ENCODE results near the gene RSPH6A. TPM values are rescaled to one million over a fixed set of nuclear protein-coding genes. Genes with fewer than 3 reads are reported as not detected.

The RSPH6A gene
- total and polyA plus RNA-seq, 2 experiments from 2014 or later, result not detected

DNA sequence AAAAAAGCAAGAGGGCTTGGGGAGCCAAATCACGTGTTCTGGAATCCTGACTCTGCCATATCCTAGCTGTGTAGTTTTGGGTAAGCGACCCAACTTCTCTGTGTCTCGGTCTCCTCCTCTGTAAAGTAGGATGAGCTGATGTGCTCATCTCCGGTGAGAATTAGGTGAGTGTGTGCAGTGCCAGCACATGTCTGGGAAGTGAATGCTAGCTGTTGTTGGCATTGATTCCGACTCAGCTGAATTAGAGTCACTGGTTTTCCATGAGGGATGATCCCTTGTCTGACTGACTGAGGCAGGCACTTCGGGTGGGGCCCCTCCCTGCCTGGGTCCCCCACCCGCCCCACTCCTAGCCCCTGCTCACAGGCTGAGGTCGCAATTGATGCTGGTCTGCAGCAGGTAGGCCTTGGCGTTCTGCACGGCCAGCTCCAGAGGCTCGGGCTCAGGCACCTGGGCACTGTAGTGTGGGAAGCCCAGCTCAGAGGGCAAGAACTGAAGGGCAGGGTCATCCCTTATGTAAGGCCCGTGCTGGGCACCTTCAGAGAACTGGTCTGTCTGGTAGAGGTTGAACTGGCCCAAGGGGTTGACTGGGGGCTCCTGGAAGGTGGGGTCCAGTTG is 835 bp downstream of the RSPH6A start:
- H3K4me2 ChIP-seq, result peak overlapping the region; percentile 86

DNA sequence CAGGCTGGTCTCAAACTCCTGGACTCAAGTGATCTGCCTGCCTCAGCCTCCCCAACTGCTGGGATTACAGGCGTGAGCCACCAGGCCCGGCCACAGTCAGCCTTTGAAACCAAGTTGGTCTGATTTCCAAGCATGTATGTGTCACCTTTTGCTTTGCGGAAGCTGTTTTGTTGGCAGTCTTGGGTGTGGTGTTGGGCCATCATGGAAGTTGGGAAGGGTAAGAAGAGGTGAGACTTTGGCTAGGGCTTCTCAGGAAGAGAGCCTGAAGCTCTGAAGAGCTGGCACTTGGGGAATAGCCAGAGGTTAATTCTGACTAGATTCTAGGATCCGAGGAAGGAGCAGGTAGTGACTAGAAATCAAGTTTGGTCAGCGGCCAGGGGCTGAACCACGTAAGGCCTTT is 2.8 kb downstream of the RSPH6A start:
- Histone ChIP-seq H3K79me2 (no peaks in the 10 kb centered on the region), H3K4me3 (no peak overlapping the region), H3K36me3 (replicated peaks; ENCODE audit: insufficient read depth, low read depth) (no peaks in the 10 kb centered on the region), H3K9me3 (ENCODE audit: low read depth) (no peaks in the 10 kb centered on the region), H3K27ac (no peak overlapping the region), H3K4me2 (no peak overlapping the region), H3K9me2 (replicated peaks; ENCODE audit: insufficient read depth) (no peaks in the 10 kb centered on the region), H4K20me1 (ENCODE audit: insufficient read depth, poor library complexity, severe bottlenecking) (no peaks in the 10 kb centered on the region), H2AFZ (no peak overlapping the region), H3K4me1 (ENCODE audit: insufficient read depth) (peaks cover 7% of the 10 kb centered on the region), H3K27me3 (no peaks in the 10 kb centered on the region)
- 88% methylated on average over 6 of the region's 6 CpGs for WGBS (ENCODE audit: low lambda C conversion rate, missing lambda C conversion rate)
- TF ChIP-seq EZH2phosphoT487 (IDR thresholded peaks at IDR 0.05; ENCODE audit: low read depth, severe bottlenecking, unreplicated experiment) (no peak), EZH2 (IDR thresholded peaks at IDR 0.05; ENCODE audit: borderline replicate concordance) (no peak)
- TF ChIP-seq, protein P1, sequence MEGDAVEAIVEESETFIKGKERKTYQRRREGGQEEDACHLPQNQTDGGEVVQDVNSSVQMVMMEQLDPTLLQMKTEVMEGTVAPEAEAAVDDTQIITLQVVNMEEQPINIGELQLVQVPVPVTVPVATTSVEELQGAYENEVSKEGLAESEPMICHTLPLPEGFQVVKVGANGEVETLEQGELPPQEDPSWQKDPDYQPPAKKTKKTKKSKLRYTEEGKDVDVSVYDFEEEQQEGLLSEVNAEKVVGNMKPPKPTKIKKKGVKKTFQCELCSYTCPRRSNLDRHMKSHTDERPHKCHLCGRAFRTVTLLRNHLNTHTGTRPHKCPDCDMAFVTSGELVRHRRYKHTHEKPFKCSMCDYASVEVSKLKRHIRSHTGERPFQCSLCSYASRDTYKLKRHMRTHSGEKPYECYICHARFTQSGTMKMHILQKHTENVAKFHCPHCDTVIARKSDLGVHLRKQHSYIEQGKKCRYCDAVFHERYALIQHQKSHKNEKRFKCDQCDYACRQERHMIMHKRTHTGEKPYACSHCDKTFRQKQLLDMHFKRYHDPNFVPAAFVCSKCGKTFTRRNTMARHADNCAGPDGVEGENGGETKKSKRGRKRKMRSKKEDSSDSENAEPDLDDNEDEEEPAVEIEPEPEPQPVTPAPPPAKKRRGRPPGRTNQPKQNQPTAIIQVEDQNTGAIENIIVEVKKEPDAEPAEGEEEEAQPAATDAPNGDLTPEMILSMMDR (IDR thresholded peaks at IDR 0.05; ENCODE audit: poor library complexity), result no peak
- no peak for DNase-seq (ENCODE audit: low spot score)

More for the DNA sequence above, 835 bp downstream of the RSPH6A start:
- Histone ChIP-seq H3K27me3 (no peaks in the 10 kb centered on the region), H3K79me2 (no peaks in the 10 kb centered on the region), H2AFZ (no peak overlapping the region), H4K20me1 (ENCODE audit: insufficient read depth, poor library complexity, severe bottlenecking) (no peaks in the 10 kb centered on the region), H3K4me3 (no peak overlapping the region), H3K36me3 (replicated peaks; ENCODE audit: insufficient read depth, low read depth) (no peaks in the 10 kb centered on the region), H3K4me1 (ENCODE audit: insufficient read depth) (peaks cover 7% of the 10 kb centered on the region), H3K27ac (no peak overlapping the region), H3K9me2 (replicated peaks; ENCODE audit: insufficient read depth) (no peaks in the 10 kb centered on the region), H3K9me3 (ENCODE audit: low read depth) (no peaks in the 10 kb centered on the region)
- DNase-seq (ENCODE audit: low spot score), result no peak
- TF ChIP-seq EZH2phosphoT487 (IDR thresholded peaks at IDR 0.05; ENCODE audit: low read depth, severe bottlenecking, unreplicated experiment), result no peak
- TF ChIP-seq EZH2 (IDR thresholded peaks at IDR 0.05; ENCODE audit: borderline replicate concordance), result no peak
- TF ChIP-seq, protein P1 (IDR thresholded peaks at IDR 0.05; ENCODE audit: poor library complexity), result no peak
- 93% methylated on average over 12 of the region's 12 CpGs for WGBS (ENCODE audit: low lambda C conversion rate, missing lambda C conversion rate)

DNA sequence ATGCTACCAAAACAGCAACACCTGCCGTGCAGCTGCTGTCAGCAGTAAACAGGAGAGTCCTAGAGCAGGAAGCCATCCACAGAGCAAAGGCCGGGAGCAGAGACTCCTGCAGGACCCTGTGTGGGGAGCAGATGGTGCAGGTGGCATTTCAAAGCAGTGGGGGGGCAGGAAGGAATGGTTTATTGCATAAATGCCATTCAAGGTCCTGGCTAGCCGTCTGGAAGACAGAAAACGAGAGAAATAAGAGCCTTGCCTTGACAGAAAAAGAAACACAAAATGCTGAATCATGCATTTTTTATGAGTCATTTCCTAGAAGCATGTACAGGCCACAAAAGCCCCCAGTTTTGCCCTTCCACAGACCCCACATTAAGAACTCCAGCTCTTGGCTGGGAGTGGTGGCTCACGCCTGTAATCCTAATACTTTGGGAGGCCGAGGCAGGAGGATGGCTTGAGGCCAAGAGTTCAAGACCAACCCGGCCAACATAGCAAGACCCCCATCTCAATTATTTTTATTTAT is 5.4 kb downstream of the RSPH6A start:
- no peak overlapping the region for H3K4me2 ChIP-seq
- H3K9me3 ChIP-seq (ENCODE audit: low read depth), result no peaks in the 10 kb centered on the region

More for the DNA sequence above, 5.4 kb downstream of the RSPH6A start:
- DNase-seq (ENCODE audit: low spot score), result no peak
- Histone ChIP-seq H3K27ac (no peak overlapping the region), H2AFZ (no peak overlapping the region), H3K79me2 (no peaks in the 10 kb centered on the region), H3K4me3 (no peak overlapping the region), H3K27me3 (no peaks in the 10 kb centered on the region), H3K9me2 (replicated peaks; ENCODE audit: insufficient read depth) (no peaks in the 10 kb centered on the region), H4K20me1 (ENCODE audit: insufficient read depth, poor library complexity, severe bottlenecking) (no peaks in the 10 kb centered on the region), H3K36me3 (replicated peaks; ENCODE audit: insufficient read depth, low read depth) (no peaks in the 10 kb centered on the region), H3K4me1 (ENCODE audit: insufficient read depth) (no peaks in the 10 kb centered on the region)
- TF ChIP-seq EZH2phosphoT487 (IDR thresholded peaks at IDR 0.05; ENCODE audit: low read depth, severe bottlenecking, unreplicated experiment) (no peak), EZH2 (IDR thresholded peaks at IDR 0.05; ENCODE audit: borderline replicate concordance) (no peak)
- TF ChIP-seq, protein P1 (IDR thresholded peaks at IDR 0.05; ENCODE audit: poor library complexity), result no peak
- 64% methylated on average over 7 of the region's 7 CpGs for WGBS (ENCODE audit: low lambda C conversion rate, missing lambda C conversion rate)

All from hepatocyte (in vitro differentiated cells).